ENCODE data around the gene LMO2.

Gene LMO2

GRCh38 chr11:33885338-33886005 lies 6.4 kb downstream of the LMO2 start:
- no peak for FAIRE-seq

- no peak for FAIRE-seq
Observed at GRCh38 chr11:33884601-33885000, 7.3 kb downstream of the LMO2 start.

GRCh38 chr11:33884035-33884434 lies 7.8 kb downstream of the LMO2 start:
- FAIRE-seq, result no peak

- FAIRE-seq, result no peak
Observed at GRCh38 chr11:33881651-33882503, 10.0 kb downstream of the LMO2 start.

GRCh38 chr11:33880979-33881378 lies 10.9 kb downstream of the LMO2 start:
- no peak for FAIRE-seq

GRCh38 chr11:33879375-33879774 lies 12.5 kb downstream of the LMO2 start:
- no peak for FAIRE-seq

- FAIRE-seq, result no peak
Observed at GRCh38 chr11:33877038-33877437, 14.8 kb downstream of the LMO2 start.

- FAIRE-seq, result no peak
Observed at GRCh38 chr11:33875621-33876294, 16.1 kb downstream of the LMO2 start.

GRCh38 chr11:33874910-33875490 lies 16.9 kb downstream of the LMO2 start:
- FAIRE-seq, result no peak

- FAIRE-seq, result no peak
Observed at GRCh38 chr11:33874433-33874832, 17.4 kb downstream of the LMO2 start.

- FAIRE-seq, result no peak
Observed at GRCh38 chr11:33869481-33870422, 22.1 kb downstream of the LMO2 start.

GRCh38 chr11:33868647-33869461 lies 23.0 kb downstream of the LMO2 start:
- FAIRE-seq, result no peak

- FAIRE-seq, result no peak
Observed at GRCh38 chr11:33867996-33868646, 23.8 kb downstream of the LMO2 start.

GRCh38 chr11:33867561-33867960 lies 24.3 kb downstream of the LMO2 start:
- FAIRE-seq, result no peak

- FAIRE-seq, result no peak
Observed at GRCh38 chr11:33866936-33867335, 24.9 kb downstream of the LMO2 start.

- FAIRE-seq, result no peak
Observed at GRCh38 chr11:33864479-33864878, 27.4 kb downstream of the LMO2 start.

GRCh38 chr11:33863418-33864172 lies 28.3 kb downstream of the LMO2 start:
- no peak for FAIRE-seq

- FAIRE-seq, result no peak
Observed at GRCh38 chr11:33861941-33862589, 29.8 kb downstream of the LMO2 start.

GRCh38 chr11:33861386-33861785 lies 30.5 kb downstream of the LMO2 start:
- no peak for FAIRE-seq
